GM12801 (cell line): Measurements from ENCODE around the gene BACE2.

Source experiments
- CTCF ChIP-seq: IDR thresholded peaks from one replicate; pipeline ENCODE4 v1.5.1; 2011; ENCODE audit warnings: control low read depth; ENCODE audit not compliant: insufficient read length; ENCODE audit errors: extremely low read depth

BACE2 gene

GRCh38 chr21:41210426-41211059 lies 42.6 kb downstream of the BACE2 start:
- TF ChIP-seq CTCF = no peak

- TF ChIP-seq CTCF = no peak
Measured at GRCh38 chr21:41211060-41211805, 43.3 kb downstream of the BACE2 start.

GRCh38 chr21:41213021-41213420 lies 45.1 kb downstream of the BACE2 start:
- no peak for TF ChIP-seq CTCF

GRCh38 chr21:41215856-41216408 lies 48.0 kb downstream of the BACE2 start:
- TF ChIP-seq CTCF = no peak

- no peak for TF ChIP-seq CTCF
Measured at GRCh38 chr21:41216486-41216885, 48.5 kb downstream of the BACE2 start.

GRCh38 chr21:41217671-41218385 lies 49.9 kb downstream of the BACE2 start:
- no peak for TF ChIP-seq CTCF

GRCh38 chr21:41219498-41220207 lies 51.7 kb downstream of the BACE2 start:
- no peak for TF ChIP-seq CTCF
